Vagina (tissue), 2 donors: ENCODE data around the gene FABP2. TPM values are rescaled to one million over a fixed set of nuclear protein-coding genes. Genes with fewer than 3 reads are reported as not detected.
"Not testable (repeated sequence)": the region's sequence is repeated elsewhere in the genome, so short reads cannot be mapped to it uniquely, and the experiment has no call there.

Experiments used
- DNase-seq, 2 donors: peaks; one replicate each; pipeline ENCODE4 v3.0.0-alpha.2; 2017; ENCODE audit errors: extremely low spot score in 2 of 2
- H3K27ac ChIP-seq: fragments of 200-600 bp; sonication (generic); one replicate; pipeline ENCODE4 v1.5.1; 2019
- H3K27me3 ChIP-seq: fragments of 200-600 bp; sonication (generic); one replicate; pipeline ENCODE4 v1.5.1; 2019
- H3K36me3 ChIP-seq, 2 donors: fragments of 200-600 bp; sonication (generic); one replicate each; pipeline ENCODE4 v1.5.1; 2017 to 2019
- H3K4me1 ChIP-seq: fragments of 200-600 bp; sonication (generic); one replicate; pipeline ENCODE4 v1.5.1; 2019
- H3K4me3 ChIP-seq, 2 donors: fragments of 200-600 bp; sonication (generic); 1 replicate in 1 of 2; 2 replicates in 1 of 2; pipeline ENCODE4 v1.5.1; 2016 to 2019
- H3K9me3 ChIP-seq: fragments of 200-600 bp; sonication (generic); one replicate; pipeline ENCODE4 v1.5.1; 2019
- POLR2A ChIP-seq, 2 donors: fragments of 450-650 bp; IDR thresholded peaks; one replicate each; pipeline ENCODE4 v1.6.1; 2017; ENCODE audit warnings: antibody characterized with exemption in 2 of 2, mild to moderate bottlenecking in 2 of 2, moderate library complexity in 2 of 2
- POLR2AphosphoS5 ChIP-seq, 2 donors: sonication (generic); formaldehyde crosslinking; IDR thresholded peaks; one replicate each; pipeline ENCODE4 v1.9.0; 2017; ENCODE audit warnings: antibody characterized with exemption in 2 of 2, mild to moderate bottlenecking in 2 of 2, low read depth in 1 of 2; ENCODE audit not compliant: insufficient read depth in 1 of 2
- intact Hi-C: fragments of 100-400 bp; cut with DNase I; formaldehyde crosslinking; loops from one replicate; pipeline ENCODE4 v1.15.1; 2023
- total RNA-seq: library from RNA; depleted of rRNA; stranded (reverse); fragments of >200 nt; gene quantifications from one replicate; pipeline ENCODE4 v1.2.3, GENCODE V29; 2016
- TF ChIP-seq, protein P1 (sequence below), 3 experiments: fragments of 450-650 bp in 2 of 3; fragments of 200-600 bp in 1 of 3; sonication (generic) in 1 of 3; IDR thresholded peaks; one replicate each; pipeline ENCODE4 v1.5.1; 2017 to 2019; ENCODE audit warnings: antibody characterized with exemption in 3 of 3, mild to moderate bottlenecking in 2 of 3, moderate library complexity in 2 of 3

FABP2 gene
- total RNA-seq, 1 donor from 2014 or later = not detected

DNA sequence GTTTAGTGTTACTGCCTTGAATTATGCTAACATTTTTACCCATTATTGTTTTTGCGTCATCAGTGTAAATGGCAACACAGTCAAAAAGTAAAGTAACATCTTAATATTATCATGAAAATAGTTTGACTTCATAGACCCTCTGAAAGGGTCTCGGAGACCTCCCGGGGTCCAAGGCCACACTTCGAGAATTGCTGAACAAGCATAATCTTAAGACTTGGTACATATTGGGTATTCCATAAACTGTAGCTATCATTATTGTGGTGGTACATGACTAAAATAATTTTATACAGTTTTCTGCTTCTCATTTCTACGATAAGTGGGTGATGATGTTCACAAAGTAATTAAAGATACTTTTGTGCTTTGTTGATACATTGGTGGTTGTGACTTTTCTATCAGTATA is 32.6 kb downstream of the FABP2 start:
- intact Hi-C loops = loop anchor here (5.0 to 10.0 kb wide), 3 partner anchors 75 to 545 kb away; partner anchors contain the start of gene USP53
- Histone ChIP-seq H3K36me3 (peaks cover 0 to 19% of the 10 kb centered on the region in 2 donors), H3K4me3 (no peak overlapping the region), H3K9me3 (no peaks in the 10 kb centered on the region), H3K27ac (no peak overlapping the region), H3K27me3 (no peaks in the 10 kb centered on the region), H3K4me1 (peaks cover 15% of the 10 kb centered on the region)
- no peak for TF ChIP-seq POLR2AphosphoS5 (IDR thresholded peaks at IDR 0.05; ENCODE audit: insufficient read depth in 1 of 2, low read depth in 1 of 2)
- TF ChIP-seq POLR2A (IDR thresholded peaks at IDR 0.05) = no peak
- TF ChIP-seq, protein P1, sequence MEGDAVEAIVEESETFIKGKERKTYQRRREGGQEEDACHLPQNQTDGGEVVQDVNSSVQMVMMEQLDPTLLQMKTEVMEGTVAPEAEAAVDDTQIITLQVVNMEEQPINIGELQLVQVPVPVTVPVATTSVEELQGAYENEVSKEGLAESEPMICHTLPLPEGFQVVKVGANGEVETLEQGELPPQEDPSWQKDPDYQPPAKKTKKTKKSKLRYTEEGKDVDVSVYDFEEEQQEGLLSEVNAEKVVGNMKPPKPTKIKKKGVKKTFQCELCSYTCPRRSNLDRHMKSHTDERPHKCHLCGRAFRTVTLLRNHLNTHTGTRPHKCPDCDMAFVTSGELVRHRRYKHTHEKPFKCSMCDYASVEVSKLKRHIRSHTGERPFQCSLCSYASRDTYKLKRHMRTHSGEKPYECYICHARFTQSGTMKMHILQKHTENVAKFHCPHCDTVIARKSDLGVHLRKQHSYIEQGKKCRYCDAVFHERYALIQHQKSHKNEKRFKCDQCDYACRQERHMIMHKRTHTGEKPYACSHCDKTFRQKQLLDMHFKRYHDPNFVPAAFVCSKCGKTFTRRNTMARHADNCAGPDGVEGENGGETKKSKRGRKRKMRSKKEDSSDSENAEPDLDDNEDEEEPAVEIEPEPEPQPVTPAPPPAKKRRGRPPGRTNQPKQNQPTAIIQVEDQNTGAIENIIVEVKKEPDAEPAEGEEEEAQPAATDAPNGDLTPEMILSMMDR (IDR thresholded peaks at IDR 0.05) = no peak
- DNase-seq = no peak

DNA sequence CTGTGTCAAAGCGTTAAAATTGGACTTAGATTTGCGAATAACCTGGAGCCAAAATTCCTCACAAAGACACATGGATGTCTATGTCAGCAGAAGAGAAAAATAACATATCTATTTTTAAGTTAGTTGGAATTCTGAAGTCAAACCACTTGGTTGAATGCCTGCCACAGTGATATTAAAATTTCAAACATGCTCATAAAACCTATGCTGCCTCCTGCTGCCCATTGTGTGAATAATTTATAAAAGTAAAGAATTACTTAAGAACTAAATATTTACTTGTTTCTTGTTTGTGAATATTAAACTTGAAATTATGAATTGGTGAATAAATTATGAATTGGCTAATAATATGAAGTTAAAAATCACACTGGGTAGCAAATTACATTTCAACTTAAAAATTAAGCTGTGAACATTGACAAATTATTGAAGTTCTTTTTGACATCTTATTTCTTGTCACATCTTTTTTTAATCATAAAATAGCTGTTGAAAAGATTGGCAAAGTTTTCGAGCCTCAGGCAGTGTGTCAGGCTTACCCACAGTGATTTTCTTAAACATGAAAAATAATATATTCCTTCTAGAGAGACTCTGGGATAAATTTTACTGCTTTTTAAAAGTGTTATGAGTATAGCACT is 35.4 kb downstream of the FABP2 start:
- Histone ChIP-seq H3K27ac (no peak overlapping the region), H3K27me3 (no peaks in the 10 kb centered on the region), H3K9me3 (no peaks in the 10 kb centered on the region), H3K36me3 (peaks cover 0 to 8% of the 10 kb centered on the region in 2 donors), H3K4me1 (peaks cover 15% of the 10 kb centered on the region), H3K4me3 (no peak overlapping the region)
- no peak for DNase-seq
- intact Hi-C loops = loop anchor here (5.0 to 10.0 kb wide), 3 partner anchors 72 to 542 kb away; partner anchors contain the start of gene USP53
- TF ChIP-seq, protein P1 (IDR thresholded peaks at IDR 0.05) = peak; percentile 33 to 70 (median 55)
- no peak for TF ChIP-seq POLR2A (IDR thresholded peaks at IDR 0.05)
- peak in 1 of 2 donors; percentile 35 for TF ChIP-seq POLR2AphosphoS5 (IDR thresholded peaks at IDR 0.05; ENCODE audit: insufficient read depth in 1 of 2, low read depth in 1 of 2)

DNA sequence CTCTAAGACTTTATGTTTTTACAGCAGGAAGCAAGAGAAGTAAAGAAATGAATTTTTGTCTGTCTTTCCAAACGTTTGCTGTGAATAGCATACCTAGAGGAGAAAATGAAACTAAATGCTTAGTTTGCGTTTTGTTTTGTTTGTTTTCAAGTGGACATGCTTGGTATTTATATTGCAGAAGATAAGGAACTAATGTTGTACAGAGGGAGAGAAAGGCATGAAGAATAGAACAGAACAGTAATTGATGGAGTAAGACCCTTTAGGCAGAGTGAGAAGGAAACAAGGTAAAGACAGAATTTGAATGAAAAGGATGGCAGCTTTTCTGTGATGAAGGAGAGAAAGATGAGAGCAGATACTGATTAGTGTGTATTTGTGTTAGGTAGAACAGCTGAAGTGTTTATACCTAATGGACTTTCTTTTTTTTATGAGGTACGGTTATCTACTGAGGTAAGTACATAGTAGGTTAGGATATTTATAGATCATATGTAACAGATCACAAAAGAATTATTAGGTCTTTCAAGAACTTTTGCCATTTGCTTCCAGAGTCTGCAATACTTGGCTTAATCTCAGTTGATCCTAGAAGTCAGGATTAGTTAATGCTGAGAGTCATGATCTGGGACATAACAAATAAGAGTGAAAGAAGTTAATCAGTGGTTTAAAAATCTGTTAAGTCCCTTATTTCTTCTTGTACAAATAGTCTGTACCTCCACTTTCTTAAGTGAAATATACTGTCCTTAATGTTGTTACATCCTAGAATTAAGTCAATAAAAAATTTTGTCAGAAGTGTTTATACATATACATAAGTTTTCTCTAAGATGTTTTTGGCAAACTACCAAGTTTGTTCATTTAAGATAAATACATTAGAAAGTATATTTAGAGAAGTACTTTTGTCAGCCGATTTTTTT is 36.8 kb downstream of the FABP2 start:
- TF ChIP-seq POLR2AphosphoS5 (IDR thresholded peaks at IDR 0.05; ENCODE audit: insufficient read depth in 1 of 2, low read depth in 1 of 2) (no peak), POLR2A (IDR thresholded peaks at IDR 0.05) (no peak)
- TF ChIP-seq, protein P1 (IDR thresholded peaks at IDR 0.05) = no peak
- no peak overlapping the region for H3K4me3 ChIP-seq
- H3K27me3 ChIP-seq = no peaks in the 10 kb centered on the region
- H3K9me3 ChIP-seq = no peaks in the 10 kb centered on the region
- intact Hi-C loops = loop anchor here (5.0 to 10.0 kb wide), 3 partner anchors 70 to 540 kb away; partner anchors contain the start of gene USP53
- peaks cover 15% of the 10 kb centered on the region for H3K4me1 ChIP-seq
- no peak for DNase-seq
- H3K27ac ChIP-seq = peak overlapping the region; percentile 55
- H3K36me3 ChIP-seq = no peaks in the 10 kb centered on the region

DNA sequence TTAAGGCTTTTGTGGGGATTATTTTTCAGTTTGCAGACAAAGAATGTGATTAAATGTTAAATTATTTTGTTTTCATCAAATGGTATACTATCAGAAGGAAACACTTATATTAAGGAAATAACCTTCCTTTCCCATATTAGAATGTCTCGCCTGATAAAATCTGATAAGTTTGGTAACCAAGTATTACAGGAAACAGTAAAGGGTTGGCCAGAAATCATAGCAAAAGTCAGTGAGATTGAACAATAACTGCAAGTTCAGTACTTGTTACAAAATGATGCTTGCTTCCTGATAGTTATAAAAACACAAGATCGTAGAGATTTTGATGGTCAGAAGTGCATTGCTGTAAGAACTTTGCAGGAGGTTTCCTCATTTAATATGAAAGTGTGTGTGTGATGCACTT is 40.5 kb downstream of the FABP2 start:
- H3K4me1 ChIP-seq = peaks cover 15% of the 10 kb centered on the region
- H3K9me3 ChIP-seq = no peaks in the 10 kb centered on the region
- intact Hi-C loops = loop anchor here (10.0 kb wide), 2 partner anchors 67 to 537 kb away; partner anchors contain the start of gene USP53
- H3K36me3 ChIP-seq = no peaks in the 10 kb centered on the region
- TF ChIP-seq, protein P1 (IDR thresholded peaks at IDR 0.05) = no peak
- TF ChIP-seq POLR2AphosphoS5 (IDR thresholded peaks at IDR 0.05; ENCODE audit: insufficient read depth in 1 of 2, low read depth in 1 of 2) (no peak), POLR2A (IDR thresholded peaks at IDR 0.05) (no peak)
- DNase-seq = no peak
- no peaks in the 10 kb centered on the region for H3K27me3 ChIP-seq
- H3K4me3 ChIP-seq = no peak overlapping the region
- H3K27ac ChIP-seq = no peak overlapping the region

DNA sequence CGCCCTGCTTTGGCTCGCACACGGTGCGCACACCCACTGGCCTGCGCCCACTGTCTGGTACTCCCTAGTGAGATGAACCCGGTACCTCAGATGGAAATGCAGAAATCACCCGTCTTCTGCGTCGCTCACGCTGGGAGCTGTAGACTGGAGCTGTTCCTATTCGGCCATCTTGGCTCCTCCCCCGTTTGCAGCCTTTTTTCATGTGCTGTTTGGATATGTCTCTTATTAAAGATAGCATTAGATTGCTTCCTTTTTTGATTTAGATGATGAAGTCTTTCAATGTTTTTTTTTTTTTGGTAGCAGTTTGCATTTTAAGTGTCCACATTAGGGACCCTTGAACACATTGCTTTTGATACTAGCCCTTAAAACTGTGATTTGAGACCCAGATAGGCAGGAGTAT is 42.0 kb downstream of the FABP2 start:
- H3K4me3 ChIP-seq, H3K27me3 ChIP-seq, H3K9me3 ChIP-seq, H3K4me1 ChIP-seq, H3K27ac ChIP-seq, DNase-seq, H3K36me3 ChIP-seq: not testable (repeated sequence)
- intact Hi-C loops = loop anchor here (10.0 kb wide), 2 partner anchors 65 to 535 kb away; partner anchors contain the start of gene USP53

DNA sequence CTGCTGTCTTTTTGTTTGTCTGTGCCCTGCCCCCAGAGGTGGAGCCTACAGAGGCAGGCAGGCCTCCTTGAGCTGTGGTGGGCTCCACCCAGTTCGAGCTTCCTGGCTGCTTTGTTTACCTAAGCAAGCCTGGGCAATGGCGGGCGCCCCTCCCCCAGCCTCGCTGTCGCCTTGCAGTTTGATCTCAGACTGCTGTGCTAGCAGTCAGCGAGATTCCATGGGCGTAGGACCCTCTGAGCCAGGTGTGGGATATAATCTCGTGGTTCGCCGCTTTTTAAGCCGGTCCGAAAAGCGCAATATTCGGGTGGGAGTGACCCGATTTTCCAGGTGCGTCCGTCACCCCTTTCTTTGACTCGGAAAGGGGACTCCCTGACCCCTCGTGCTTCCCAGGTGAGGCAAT is 42.4 kb downstream of the FABP2 start:
- DNase-seq, H3K9me3 ChIP-seq, H3K27ac ChIP-seq, H3K36me3 ChIP-seq, H3K4me1 ChIP-seq, intact Hi-C loops, H3K4me3 ChIP-seq, H3K27me3 ChIP-seq: not testable (repeated sequence)
